HepG2 (cell line): ENCODE measurements around the gene MAST1. TPM values are rescaled to one million over a fixed set of nuclear protein-coding genes. Genes with fewer than 3 reads are reported as not detected.
A peak's percentile ranks its signal among the peaks of the same experiment; 100 is the strongest.

Experiments used
- AHR ChIP-seq: IDR thresholded peaks from 2 replicates; pipeline ENCODE4 v1.6.1; 2018; ENCODE audit warnings: missing genetic modification reagents, missing compliant biosample characterization
- KDM5B ChIP-seq: sonication (generic); formaldehyde crosslinking; IDR thresholded peaks from 2 replicates; pipeline ENCODE4 v1.4.0; 2020; ENCODE audit warnings: missing genetic modification reagents, mild to moderate bottlenecking, borderline replicate concordance
- MBD4 ChIP-seq: IDR thresholded peaks from 2 replicates; pipeline ENCODE4 v1.6.1; 2012; ENCODE audit warnings: low read length, inconsistent platforms, borderline replicate concordance
- MED13 ChIP-seq: sonication (generic); formaldehyde crosslinking; IDR thresholded peaks from 2 replicates; pipeline ENCODE4 v1.5.0; 2020; ENCODE audit warnings: missing genetic modification reagents
- NR2F1 ChIP-seq, 2 experiments: fragments of 450-650 bp in 1 of 2; formaldehyde crosslinking in 1 of 2; IDR thresholded peaks; 2 replicates each; pipeline versions ENCODE4 v1.5.0 to v1.6.1; 2016 to 2020; ENCODE audit warnings: mild to moderate bottlenecking in 1 of 2, missing compliant biosample characterization in 1 of 2, missing genetic modification reagents in 1 of 2, moderate library complexity in 1 of 2
- PHB2 ChIP-seq: fragments of 450-650 bp; IDR thresholded peaks from 2 replicates; pipeline ENCODE4 v1.6.1; 2018; ENCODE audit not compliant: partially characterized antibody
- PTBP1 ChIP-seq: fragments of 200-400 bp; formaldehyde crosslinking; IDR thresholded peaks from 2 replicates; pipeline ENCODE4 v1.6.1; 2018; ENCODE audit warnings: low read length, low read depth; ENCODE audit not compliant: poor library complexity, severe bottlenecking
- SKI ChIP-seq: fragments of 450-650 bp; IDR thresholded peaks from one replicate; pipeline ENCODE4 v1.6.1; 2018; ENCODE audit warnings: mild to moderate bottlenecking; ENCODE audit not compliant: partially characterized antibody
- SMAD3 ChIP-seq: sonication (generic); formaldehyde crosslinking; IDR thresholded peaks from 2 replicates; pipeline ENCODE4 v1.4.0; 2020; ENCODE audit warnings: missing genetic modification reagents
- SP1 ChIP-seq, 2 experiments: fragments of 450-650 bp in 1 of 2; sonication (generic) in 1 of 2; formaldehyde crosslinking in 1 of 2; IDR thresholded peaks; 2 replicates each; pipeline versions ENCODE4 v1.4.0 to v1.6.1; 2016 to 2020; ENCODE audit warnings: missing genetic modification reagents in 1 of 2
- TRAFD1 ChIP-seq: sonication (generic); formaldehyde crosslinking; IDR thresholded peaks from 2 replicates; pipeline ENCODE4 v1.5.1; 2020; ENCODE audit warnings: missing genetic modification reagents, mild to moderate bottlenecking, borderline replicate concordance
- U2AF1 ChIP-seq: fragments of 200-400 bp; formaldehyde crosslinking; optimal IDR thresholded peaks from 2 replicates; pipeline ENCODE3; 2017; ENCODE audit warnings: mild to moderate bottlenecking, low read depth, low read length
- ZBTB3 ChIP-seq: sonication (generic); formaldehyde crosslinking; IDR thresholded peaks from 2 replicates; pipeline ENCODE4 v1.4.0; 2020; ENCODE audit warnings: low read depth, mild to moderate bottlenecking, moderate library complexity, missing genetic modification reagents, borderline replicate concordance
- ZFP37 ChIP-seq: sonication (generic); formaldehyde crosslinking; IDR thresholded peaks from 2 replicates; pipeline ENCODE4 v1.4.0; 2020; ENCODE audit warnings: missing genetic modification reagents, borderline replicate concordance
- ZFP82 ChIP-seq: sonication (generic); formaldehyde crosslinking; IDR thresholded peaks from 2 replicates; pipeline ENCODE4 v1.5.1; 2020; ENCODE audit warnings: mild to moderate bottlenecking, missing genetic modification reagents, borderline replicate concordance
- ZNF281 ChIP-seq: sonication (generic); formaldehyde crosslinking; IDR thresholded peaks from 2 replicates; pipeline ENCODE4 v1.4.0; 2020; ENCODE audit warnings: missing genetic modification reagents, borderline replicate concordance
- ZNF317 ChIP-seq: sonication (generic); formaldehyde crosslinking; IDR thresholded peaks from 2 replicates; pipeline ENCODE4 v1.5.0; 2020; ENCODE audit warnings: mild to moderate bottlenecking, missing genetic modification reagents
- ZNF414 ChIP-seq: sonication (generic); formaldehyde crosslinking; IDR thresholded peaks from 2 replicates; pipeline ENCODE4 v1.5.0; 2020; ENCODE audit warnings: missing genetic modification reagents
- ZNF672 ChIP-seq: sonication (generic); formaldehyde crosslinking; IDR thresholded peaks from 2 replicates; pipeline ENCODE4 v1.8.1; 2022; ENCODE audit warnings: missing genetic modification reagents
- ZXDC ChIP-seq: sonication (generic); formaldehyde crosslinking; IDR thresholded peaks from 2 replicates; pipeline ENCODE4 v1.5.0; 2020; ENCODE audit warnings: mild to moderate bottlenecking, missing genetic modification reagents
- polyA plus RNA-seq, 8 experiments: library from polyadenylated mRNA; depleted of rRNA in 3 of 8; stranded (reverse) in 7 of 8; unstranded in 1 of 8; fragments of >200 nt; fragmentation: Illumina TruSeq in 4 of 8; extraction: Trizol in 4 of 8; gene quantifications; 2 replicates each; pipeline versions ENCODE4 v1.2.1 to v1.2.3, GENCODE V29; 2011 to 2016; ENCODE audit warnings: low read depth in 4 of 8, missing spikeins in 1 of 8, mixed read lengths in 1 of 8; ENCODE audit not compliant: insufficient read depth in 1 of 8
- total RNA-seq, 5 experiments: library from RNA; depleted of rRNA; stranded (reverse); fragments of >200 nt; fragmentation: Illumina TruSeq; extraction: Trizol; gene quantifications; 2 replicates each; pipeline ENCODE4 v1.2.3, GENCODE V29; 2016; ENCODE audit warnings: low read depth in 1 of 5

Gene MAST1
- total and polyA plus RNA-seq, 2 of the 13 experiments (the other 11 are each of a cell fraction or from before 2014, with no cell fraction given) = 0.73 to 4.7 TPM

GRCh38 chr19:12890787-12891552 is 52.7 kb downstream of the MAST1 start, which contains the start of gene GCDH (continued):
- no peak; the same call in 1 of the 2 replicates for TF ChIP-seq ZFP82 (CRISPR knock-in tag)
- no peak for TF ChIP-seq ZNF281 (CRISPR knock-in tag)
- TF ChIP-seq ZXDC (CRISPR knock-in tag) = no peak
- no peak for TF ChIP-seq ZNF414 (CRISPR knock-in tag)
- TF ChIP-seq ZBTB3 (CRISPR knock-in tag) = peak; percentile 97
- TF ChIP-seq U2AF1 = no peak
- TF ChIP-seq TRAFD1 (CRISPR knock-in tag) = 0 out of 2 replicates have a peak, but pooled peaks have one; percentile 64
- TF ChIP-seq ZFP37 (CRISPR knock-in tag) = no peak
- no peak for TF ChIP-seq SMAD3 (CRISPR knock-in tag)
- peak in 1 of 2 experiments; percentile 65; a peak in 3 of 4 replicates for TF ChIP-seq NR2F1 (CRISPR knock-in tag; IDR thresholded peaks at IDR 0.05)
- no peak for TF ChIP-seq PTBP1
- TF ChIP-seq ZNF672 (CRISPR knock-in tag) = no peak
- TF ChIP-seq PHB2 = no peak
- TF ChIP-seq MBD4 = no peak
- TF ChIP-seq KDM5B (CRISPR knock-in tag) = peak; percentile 92
- TF ChIP-seq SKI = no peak
- TF ChIP-seq SP1 (IDR thresholded peaks at IDR 0.05) = no peak
- peak; percentile 94 for TF ChIP-seq SP1 (CRISPR knock-in tag; IDR thresholded peaks at IDR 0.05)
- peak; percentile 46; the same call in 1 of the 2 replicates for TF ChIP-seq ZNF317
- TF ChIP-seq MED13 = no peak
- TF ChIP-seq AHR (CRISPR knock-in tag) = 0 out of 2 replicates have a peak, but pooled peaks have one; percentile 46
